Measurements from ENCODE around the gene LEP.

DNA sequence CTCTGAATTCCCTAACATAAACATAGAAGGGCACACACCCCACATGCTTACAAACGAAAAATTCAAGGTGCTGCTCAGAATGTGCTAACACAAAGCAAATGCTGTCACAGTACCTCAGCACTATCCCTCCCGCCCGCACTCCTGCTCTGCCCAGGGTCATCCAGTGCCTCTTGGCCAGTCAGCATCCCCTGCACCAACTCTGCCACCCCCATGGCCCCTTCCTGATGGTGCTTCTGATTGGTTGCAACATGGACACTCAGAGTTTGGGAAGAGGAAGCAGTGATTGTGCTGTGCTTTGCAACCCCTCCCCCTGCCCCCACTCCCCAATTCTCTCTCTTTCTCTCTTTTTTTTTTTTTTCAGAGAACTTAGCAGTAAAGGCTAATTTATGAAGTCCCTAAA, 13.8 kb upstream of the LEP start:
- TF ChIP-seq, protein P1, sequence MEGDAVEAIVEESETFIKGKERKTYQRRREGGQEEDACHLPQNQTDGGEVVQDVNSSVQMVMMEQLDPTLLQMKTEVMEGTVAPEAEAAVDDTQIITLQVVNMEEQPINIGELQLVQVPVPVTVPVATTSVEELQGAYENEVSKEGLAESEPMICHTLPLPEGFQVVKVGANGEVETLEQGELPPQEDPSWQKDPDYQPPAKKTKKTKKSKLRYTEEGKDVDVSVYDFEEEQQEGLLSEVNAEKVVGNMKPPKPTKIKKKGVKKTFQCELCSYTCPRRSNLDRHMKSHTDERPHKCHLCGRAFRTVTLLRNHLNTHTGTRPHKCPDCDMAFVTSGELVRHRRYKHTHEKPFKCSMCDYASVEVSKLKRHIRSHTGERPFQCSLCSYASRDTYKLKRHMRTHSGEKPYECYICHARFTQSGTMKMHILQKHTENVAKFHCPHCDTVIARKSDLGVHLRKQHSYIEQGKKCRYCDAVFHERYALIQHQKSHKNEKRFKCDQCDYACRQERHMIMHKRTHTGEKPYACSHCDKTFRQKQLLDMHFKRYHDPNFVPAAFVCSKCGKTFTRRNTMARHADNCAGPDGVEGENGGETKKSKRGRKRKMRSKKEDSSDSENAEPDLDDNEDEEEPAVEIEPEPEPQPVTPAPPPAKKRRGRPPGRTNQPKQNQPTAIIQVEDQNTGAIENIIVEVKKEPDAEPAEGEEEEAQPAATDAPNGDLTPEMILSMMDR (IDR thresholded peaks at IDR 0.05) = no peak
- TF ChIP-seq, protein P2, sequence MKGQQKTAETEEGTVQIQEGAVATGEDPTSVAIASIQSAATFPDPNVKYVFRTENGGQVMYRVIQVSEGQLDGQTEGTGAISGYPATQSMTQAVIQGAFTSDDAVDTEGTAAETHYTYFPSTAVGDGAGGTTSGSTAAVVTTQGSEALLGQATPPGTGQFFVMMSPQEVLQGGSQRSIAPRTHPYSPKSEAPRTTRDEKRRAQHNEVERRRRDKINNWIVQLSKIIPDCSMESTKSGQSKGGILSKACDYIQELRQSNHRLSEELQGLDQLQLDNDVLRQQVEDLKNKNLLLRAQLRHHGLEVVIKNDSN (IDR thresholded peaks at IDR 0.05; ENCODE audit: borderline replicate concordance, low read depth) = no peak
- TF ChIP-seq POLR2AphosphoS5 (IDR thresholded peaks at IDR 0.05; ENCODE audit: low read depth, low read length) = no peak
- no peak for TF ChIP-seq MEF2A (IDR thresholded peaks at IDR 0.05; ENCODE audit: borderline replicate concordance, low read depth)
- no peak for TF ChIP-seq RAD21 (IDR thresholded peaks at IDR 0.05; ENCODE audit: low read length)
- TF ChIP-seq EZH2phosphoT487 (IDR thresholded peaks at IDR 0.05; ENCODE audit: borderline replicate concordance, low read depth) = no peak
- TF ChIP-seq JUND (IDR thresholded peaks at IDR 0.05) = no peak
- TF ChIP-seq, protein P3, sequence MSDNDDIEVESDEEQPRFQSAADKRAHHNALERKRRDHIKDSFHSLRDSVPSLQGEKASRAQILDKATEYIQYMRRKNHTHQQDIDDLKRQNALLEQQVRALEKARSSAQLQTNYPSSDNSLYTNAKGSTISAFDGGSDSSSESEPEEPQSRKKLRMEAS (IDR thresholded peaks at IDR 0.05; ENCODE audit: low read depth) = no peak
- TF ChIP-seq, protein P4, sequence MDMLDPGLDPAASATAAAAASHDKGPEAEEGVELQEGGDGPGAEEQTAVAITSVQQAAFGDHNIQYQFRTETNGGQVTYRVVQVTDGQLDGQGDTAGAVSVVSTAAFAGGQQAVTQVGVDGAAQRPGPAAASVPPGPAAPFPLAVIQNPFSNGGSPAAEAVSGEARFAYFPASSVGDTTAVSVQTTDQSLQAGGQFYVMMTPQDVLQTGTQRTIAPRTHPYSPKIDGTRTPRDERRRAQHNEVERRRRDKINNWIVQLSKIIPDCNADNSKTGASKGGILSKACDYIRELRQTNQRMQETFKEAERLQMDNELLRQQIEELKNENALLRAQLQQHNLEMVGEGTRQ (IDR thresholded peaks at IDR 0.05; ENCODE audit: borderline replicate concordance, low read depth, low read length) = no peak
- TF ChIP-seq MXI1 (IDR thresholded peaks at IDR 0.05; ENCODE audit: low read depth, low read length) = no peak

All from SK-N-SH (cell line).